Heart right ventricle (tissue), 16 donors: ENCODE data around the gene RANBP10. TPM values are rescaled to one million over a fixed set of nuclear protein-coding genes. Genes with fewer than 3 reads are reported as not detected.
A peak's percentile ranks its signal among the peaks of the same experiment; 100 is the strongest.
"Not testable (repeated sequence)": the region's sequence is repeated elsewhere in the genome, so short reads cannot be mapped to it uniquely, and the experiment has no call there.

Experiments used
- ATAC-seq, 8 donors: fragments of 200-7000 bp; cut with Tn5 transposase; one replicate each; pipeline ENCODE4 v1.9.1; 2020; ENCODE audit warnings: mild to moderate bottlenecking in 8 of 8, moderate library complexity in 8 of 8, moderate number of reproducible peaks in 1 of 8
- DNase-seq, 2 donors: peaks; one replicate each; pipeline ENCODE4 v3.0.0-alpha.2; 2020
- H3K27ac ChIP-seq, 10 donors: fragments of 200-600 bp; sonication (generic) in 2 of 10; one replicate each; pipeline versions ENCODE4 v1.5.0 to v1.8.0; 2020 to 2022; ENCODE audit warnings: mild to moderate bottlenecking in 3 of 10
- H3K27me3 ChIP-seq, 7 donors: fragments of 200-600 bp; one replicate each; pipeline ENCODE4 v1.8.0; 2021 to 2022; ENCODE audit warnings: mild to moderate bottlenecking in 2 of 7
- H3K36me3 ChIP-seq, 9 donors: fragments of 200-600 bp; sonication (generic) in 1 of 9; one replicate each; pipeline versions ENCODE4 v1.5.0 to v1.8.0; 2020 to 2022; ENCODE audit warnings: mild to moderate bottlenecking in 2 of 9
- H3K4me1 ChIP-seq, 9 donors: fragments of 200-600 bp; sonication (generic) in 1 of 9; one replicate each; pipeline versions ENCODE4 v1.5.0 to v1.8.0; 2020 to 2022; ENCODE audit warnings: mild to moderate bottlenecking in 4 of 9
- H3K4me3 ChIP-seq, 10 donors: fragments of 200-600 bp; sonication (generic) in 2 of 10; one replicate each; pipeline versions ENCODE4 v1.5.0 to v1.8.0; 2020 to 2022; ENCODE audit warnings: mild to moderate bottlenecking in 7 of 10, moderate library complexity in 2 of 10
- H3K9me3 ChIP-seq, 11 donors: fragments of 200-600 bp in 10 of 11; sonication (generic) in 2 of 11; one replicate each; pipeline versions ENCODE4 v1.5.0 to v1.8.0; 2013 to 2022; ENCODE audit warnings: mild to moderate bottlenecking in 2 of 11, control low read depth in 1 of 11, moderate library complexity in 1 of 11
- WGBS, 2 donors: extraction: QIAGEN DNeasy Blood & Tissue Kit; methylation state at CpG; one replicate each; pipeline ENCODE4 v1.1.7; 2013; ENCODE audit warnings: inconsistent platforms in 1 of 2; 5-methylcytosine and 5-hydroxymethylcytosine counted together
- intact Hi-C, 10 donors: fragments of 100-400 bp; cut with DNase I; formaldehyde crosslinking; loops; one replicate each; pipeline versions ENCODE4 v1.11.1 to v1.14.2; 2022
- polyA plus RNA-seq, 2 donors: library from polyadenylated mRNA; stranded (reverse); fragments of 200-250 nt; gene quantifications; one replicate each; pipeline ENCODE4 v1.2.3, GENCODE V29; 2013
- total RNA-seq, 10 donors: library from RNA; stranded (reverse); fragmentation: NEBNext Ultra II Directional in 3 of 10; extraction: Animal tissue kit (Norgen Biotek cat#: 25700) in 3 of 10; gene quantifications; one replicate each; pipeline versions ENCODE4 v1.2.1 to v1.2.4, GENCODE V29; 2021 to 2023
- TF ChIP-seq, protein P1 (sequence below), 9 donors: fragments of 200-600 bp; sonication (generic) in 2 of 9; IDR thresholded peaks; one replicate each; pipeline versions ENCODE4 v1.5.0 to v1.8.0; 2021 to 2022; ENCODE audit warnings: antibody characterized with exemption in 9 of 9, mild to moderate bottlenecking in 5 of 9, moderate library complexity in 1 of 9
- donor health status: Arrhythmogenic right ventricular cardiomyopathy.
- donor health status: ischemic (EF 13 %, LVEDD 7.1; RV severe dilation, severe dysfunction).
- donor health status: healthy with polysubstance abuse.
- donor health status: DM: no; HTN: yes; CAD: no.
- donor health status: DM: no; HTN: no; CAD: no.
- donor health status: ischemic (EF 25% LVEDD 6.9; RV normal size, moderate dysfunction).
- donor health status: ischemic (EF 25% LVEDD 5.7; RV mildly dilated, moderate dysfunction).
- donor health status: healthy.
- donor health status: DM: yes; HTN: yes; CAD: no.
- donor health status: Ischemic cardiomyopathy.
- donor health status: ischemic (EF 35%, LVEDD 5.7; RV mildly dilated, moderate dysfunction).
- donor health status: nonischemic (EF 11% LVEDD 7.7; RV severe dilation, severe dysfunction).
- donor health status: DM: yes; HTN: yes; CAD: no.
- donor health status: PGD.
- donor health status: ischemic (EF 29% LVEDD 5.4; RV normal size, mild dysfunction).
- donor health status: nonischemic (EF 23%, LVEDD 6.1; RV moderate dilation, normal function).

The RANBP10 gene
- total and polyA plus RNA-seq, 12 donors: 6.4 to 21.6 (median 13.4) TPM

DNA sequence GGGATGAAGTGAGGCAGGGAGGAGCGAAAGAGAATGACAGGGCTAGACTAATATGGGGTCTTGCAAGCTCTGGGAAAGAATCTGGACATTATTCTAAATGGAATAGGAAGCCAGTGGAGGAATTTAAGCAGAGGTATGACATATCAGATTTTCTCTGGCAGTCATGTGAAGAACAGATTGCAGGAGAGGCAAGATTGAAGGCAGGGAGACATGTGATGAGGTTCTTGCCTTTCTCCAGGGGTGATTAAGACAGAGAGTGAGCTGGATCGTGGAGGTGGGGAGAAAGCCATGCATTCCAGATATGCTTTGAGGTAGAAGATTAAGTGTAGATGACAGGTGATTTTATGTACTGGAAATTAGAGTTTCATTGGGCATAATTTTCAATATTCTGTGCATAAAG lies 31.5 kb upstream of the RANBP10 start:
- intact Hi-C loops: no loop called here
- no peak for DNase-seq
- no peak for ATAC-seq
- Histone ChIP-seq H3K4me3 (no peak overlapping the region), H3K27ac (no peak overlapping the region), H3K4me1 (peaks cover 3 to 23% (median 17%) of the 10 kb centered on the region in 9 donors), H3K36me3 (no peaks in the 10 kb centered on the region), H3K9me3 (no peaks in the 10 kb centered on the region), H3K27me3 (no peaks in the 10 kb centered on the region)
- TF ChIP-seq, protein P1, sequence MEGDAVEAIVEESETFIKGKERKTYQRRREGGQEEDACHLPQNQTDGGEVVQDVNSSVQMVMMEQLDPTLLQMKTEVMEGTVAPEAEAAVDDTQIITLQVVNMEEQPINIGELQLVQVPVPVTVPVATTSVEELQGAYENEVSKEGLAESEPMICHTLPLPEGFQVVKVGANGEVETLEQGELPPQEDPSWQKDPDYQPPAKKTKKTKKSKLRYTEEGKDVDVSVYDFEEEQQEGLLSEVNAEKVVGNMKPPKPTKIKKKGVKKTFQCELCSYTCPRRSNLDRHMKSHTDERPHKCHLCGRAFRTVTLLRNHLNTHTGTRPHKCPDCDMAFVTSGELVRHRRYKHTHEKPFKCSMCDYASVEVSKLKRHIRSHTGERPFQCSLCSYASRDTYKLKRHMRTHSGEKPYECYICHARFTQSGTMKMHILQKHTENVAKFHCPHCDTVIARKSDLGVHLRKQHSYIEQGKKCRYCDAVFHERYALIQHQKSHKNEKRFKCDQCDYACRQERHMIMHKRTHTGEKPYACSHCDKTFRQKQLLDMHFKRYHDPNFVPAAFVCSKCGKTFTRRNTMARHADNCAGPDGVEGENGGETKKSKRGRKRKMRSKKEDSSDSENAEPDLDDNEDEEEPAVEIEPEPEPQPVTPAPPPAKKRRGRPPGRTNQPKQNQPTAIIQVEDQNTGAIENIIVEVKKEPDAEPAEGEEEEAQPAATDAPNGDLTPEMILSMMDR (IDR thresholded peaks at IDR 0.05): no peak
- 86 to 89% methylated on average over 2 of the region's 2 CpGs for WGBS, 2 donors

DNA sequence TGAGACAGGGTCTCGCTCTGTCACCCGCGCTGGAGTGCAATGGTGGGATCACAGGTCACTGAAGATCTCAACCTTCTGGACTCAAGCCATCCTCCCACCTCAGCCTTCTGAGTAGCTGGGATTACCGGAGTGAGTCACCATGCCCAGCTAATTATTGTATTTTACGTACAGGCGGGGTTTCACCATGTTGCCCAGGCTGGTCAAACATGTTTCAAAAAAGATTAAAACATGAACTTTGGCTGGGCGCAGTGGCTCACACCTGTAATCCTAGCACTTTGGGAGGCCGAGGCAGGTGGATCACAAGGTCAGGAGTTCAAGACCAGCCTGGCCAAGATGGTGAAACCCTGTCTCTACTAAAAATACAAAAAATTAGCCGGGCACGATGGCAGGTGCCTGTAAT lies 30.8 kb upstream of the RANBP10 start:
- H3K4me3 ChIP-seq, H3K9me3 ChIP-seq, intact Hi-C loops, H3K27ac ChIP-seq, DNase-seq, H3K27me3 ChIP-seq, ATAC-seq, H3K36me3 ChIP-seq: not testable (repeated sequence)
- peaks cover 3 to 24% (median 21%) of the 10 kb centered on the region in 9 donors for H3K4me1 ChIP-seq
- WGBS, 2 donors: 91 to 93% methylated on average over 10 of the region's 10 CpGs

DNA sequence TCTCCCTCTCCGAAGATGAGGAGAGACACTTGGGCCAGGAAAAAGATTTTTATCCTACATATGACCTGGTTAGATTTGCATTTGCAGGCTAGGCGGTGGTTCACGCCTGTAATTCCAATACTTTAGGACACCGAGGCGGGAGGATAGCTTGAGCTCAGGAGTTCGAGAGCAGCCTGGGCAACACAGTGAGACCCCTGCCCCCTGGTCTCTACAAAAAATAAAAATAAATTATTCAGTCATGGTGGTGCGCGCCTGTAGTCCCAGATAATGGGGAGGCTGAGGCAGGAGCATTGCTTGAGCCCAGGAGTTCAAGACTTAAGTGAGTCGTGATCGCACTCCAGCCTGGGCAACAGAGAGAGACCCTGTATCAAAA lies 27.9 kb upstream of the RANBP10 start:
- 72 to 83% methylated on average over 10 of the region's 10 CpGs for WGBS, 2 donors
- intact Hi-C loops: loop anchor here in 2 of 10 donors (5.0 kb wide), 2 partner anchors 83 to 93 kb away; no protein-coding TSS in a partner anchor
- Histone ChIP-seq H3K36me3 (peaks cover 0 to 32% (median 12%) of the 10 kb centered on the region in 9 donors), H3K4me1 (peaks cover 3 to 26% (median 14%) of the 10 kb centered on the region in 9 donors), H3K27me3 (no peaks in the 10 kb centered on the region), H3K4me3 (peak overlapping the region; percentile 52 to 84 (median 79)), H3K27ac (peak overlapping the region in 9 of 10 donors; percentile 36 to 88 (median 70)), H3K9me3 (no peaks in the 10 kb centered on the region)
- ATAC-seq (no peak), DNase-seq (no peak)
- TF ChIP-seq, protein P1 (IDR thresholded peaks at IDR 0.05): no peak

DNA sequence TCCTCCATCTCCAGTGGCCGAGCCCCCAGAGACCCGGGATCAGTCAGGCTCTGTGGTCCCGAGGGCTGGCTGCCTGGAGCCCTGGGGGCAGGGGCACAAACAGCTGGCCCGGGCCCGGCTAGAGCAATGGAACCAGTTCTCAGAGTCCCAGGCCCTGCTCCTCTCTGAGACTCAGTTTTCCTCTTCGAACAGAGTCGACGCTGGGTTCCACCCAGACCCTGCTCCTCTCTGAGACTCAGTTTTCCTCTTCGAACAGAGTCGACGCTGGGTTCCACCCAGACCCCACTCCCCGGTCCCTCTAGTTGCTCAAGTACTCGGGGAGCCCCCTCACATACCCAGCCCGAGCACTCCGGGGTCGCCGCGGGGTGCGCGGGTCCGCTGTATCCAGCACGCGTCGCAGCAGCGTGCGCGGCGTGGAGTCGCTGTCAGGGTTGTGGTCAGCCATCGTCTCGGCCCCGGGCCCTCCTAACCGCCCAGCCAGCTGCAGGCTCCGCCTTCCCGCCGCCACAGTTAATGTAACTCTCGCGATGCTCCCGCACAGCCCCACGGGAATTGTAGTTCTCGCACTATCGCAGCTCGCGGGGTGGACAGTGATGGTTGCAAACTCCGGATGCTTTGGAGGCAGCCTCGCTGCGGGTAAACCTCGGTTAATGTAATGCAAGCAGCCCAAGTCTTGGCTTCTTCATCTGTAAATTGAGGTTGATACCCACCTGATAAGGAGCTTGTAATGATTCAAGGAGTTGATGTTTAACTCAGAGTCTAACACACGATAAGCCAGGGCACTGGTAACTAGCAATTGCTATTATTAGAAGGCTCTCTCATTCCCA lies 27.3 kb upstream of the RANBP10 start:
- Histone ChIP-seq H3K27me3 (no peaks in the 10 kb centered on the region), H3K27ac (peak overlapping the region in 9 of 10 donors; percentile 36 to 88 (median 70)), H3K4me1 (peaks cover 3 to 26% (median 14%) of the 10 kb centered on the region in 9 donors), H3K9me3 (no peaks in the 10 kb centered on the region), H3K4me3 (peak overlapping the region; percentile 52 to 84 (median 79)), H3K36me3 (peaks cover 0 to 38% (median 12%) of the 10 kb centered on the region in 9 donors)
- DNase-seq (peak; percentile 95 to 96), ATAC-seq (peak; percentile 94 to 99 (median 98))
- WGBS, 2 donors: 0 to 1% methylated on average over 49 of the region's 49 CpGs
- TF ChIP-seq, protein P1 (IDR thresholded peaks at IDR 0.05): no peak
- intact Hi-C loops: loop anchor here in 2 of 10 donors (5.0 kb wide), 2 partner anchors 84 to 94 kb away; no protein-coding TSS in a partner anchor
